HG03025 (cell line): ENCODE measurements around the gene RNU6-7.
A peak's percentile ranks its signal among the peaks of the same experiment; 100 is the strongest.

ENCODE experiments used
- ATAC-seq: cut with Tn5 transposase; IDR thresholded peaks from one replicate; pipeline ENCODE4 v1.9.1; 2021; ENCODE audit warnings: mild to moderate bottlenecking, moderate library complexity; ENCODE audit not compliant: unreplicated experiment, low FRiP score

The RNU6-7 gene

DNA sequence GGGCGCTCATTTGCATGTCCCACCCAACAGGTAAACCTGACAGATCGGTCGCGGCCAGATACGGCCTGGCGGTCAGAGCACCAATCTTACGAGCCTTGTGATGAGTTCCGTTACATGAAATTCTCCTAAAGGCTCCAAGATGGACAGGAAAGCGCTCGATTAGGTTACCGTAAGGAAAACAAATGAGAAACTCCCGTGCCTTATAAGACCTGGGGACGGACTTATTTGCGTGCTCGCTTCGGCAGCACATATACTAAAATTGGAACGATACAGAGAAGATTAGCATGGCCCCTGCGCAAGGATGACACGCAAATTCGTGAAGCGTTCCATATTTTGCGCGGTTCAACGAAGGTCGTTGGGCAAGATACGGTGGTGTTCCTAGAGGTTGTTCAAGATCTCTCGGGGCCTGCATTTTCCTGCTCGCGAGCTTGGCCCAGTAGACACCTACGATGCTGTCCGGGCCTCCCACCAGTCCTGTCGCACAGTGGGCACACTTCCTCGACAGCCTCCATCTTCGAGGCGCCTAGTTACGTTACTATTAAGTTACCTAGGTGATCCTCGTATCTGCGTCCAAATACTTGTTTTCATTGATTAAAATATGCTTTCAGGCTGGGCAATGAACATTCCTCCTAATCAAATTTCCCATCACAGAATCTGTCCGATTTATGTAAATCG, at the start of gene RNU6-7:
Gene RNU6-7 (plus strand): TSS at position 230 of the 675 bp plus-strand sequence.
- no peak for ATAC-seq

- ATAC-seq, result no peak
Observed at GRCh38 chr14:32166029-32166428, 35.8 kb upstream of the RNU6-7 start.

- ATAC-seq, result no peak
Observed at GRCh38 chr14:32166924-32167323, 34.9 kb upstream of the RNU6-7 start.

DNA sequence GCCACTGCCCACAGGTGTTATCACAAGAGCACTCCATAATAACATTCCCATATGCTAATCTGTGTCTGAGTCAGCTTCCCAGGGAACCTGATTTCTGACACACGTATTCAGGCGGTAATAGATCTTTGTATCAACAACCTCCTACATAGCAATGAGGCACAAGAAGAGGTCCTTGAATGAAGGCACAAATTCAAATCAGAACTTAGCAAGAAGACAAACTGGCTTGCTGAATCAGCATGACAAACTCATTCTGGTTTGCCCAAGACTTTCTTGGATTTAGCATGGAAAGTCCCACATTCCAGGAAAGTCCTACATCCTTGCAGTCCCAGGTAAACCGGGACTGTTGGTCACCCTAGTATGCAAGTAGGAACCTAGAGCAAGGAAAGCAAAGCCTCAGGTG, 33.9 kb upstream of the RNU6-7 start:
- ATAC-seq, result no peak

GRCh38 chr14:32169191-32169590, 32.7 kb upstream of the RNU6-7 start:
- ATAC-seq, result no peak

DNA sequence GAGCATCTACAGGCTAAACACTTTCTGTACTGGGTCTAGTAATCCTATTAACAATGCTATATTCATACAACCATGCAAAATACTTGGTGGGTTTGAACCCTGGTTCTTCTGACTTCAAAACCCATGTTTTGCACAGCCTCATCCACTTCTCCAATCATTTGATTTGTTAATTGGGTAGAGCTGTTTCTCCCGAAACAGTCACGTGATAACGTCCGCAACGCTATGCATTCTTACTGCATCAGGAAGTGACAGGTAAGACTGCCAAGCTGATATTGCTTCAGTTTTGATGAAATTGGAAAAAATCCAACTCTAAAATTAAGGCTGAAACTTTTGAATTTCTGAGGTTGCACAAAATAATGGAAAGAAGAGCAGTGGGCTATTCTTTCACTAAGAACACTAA, 30.4 kb upstream of the RNU6-7 start:
- no peak for ATAC-seq

DNA sequence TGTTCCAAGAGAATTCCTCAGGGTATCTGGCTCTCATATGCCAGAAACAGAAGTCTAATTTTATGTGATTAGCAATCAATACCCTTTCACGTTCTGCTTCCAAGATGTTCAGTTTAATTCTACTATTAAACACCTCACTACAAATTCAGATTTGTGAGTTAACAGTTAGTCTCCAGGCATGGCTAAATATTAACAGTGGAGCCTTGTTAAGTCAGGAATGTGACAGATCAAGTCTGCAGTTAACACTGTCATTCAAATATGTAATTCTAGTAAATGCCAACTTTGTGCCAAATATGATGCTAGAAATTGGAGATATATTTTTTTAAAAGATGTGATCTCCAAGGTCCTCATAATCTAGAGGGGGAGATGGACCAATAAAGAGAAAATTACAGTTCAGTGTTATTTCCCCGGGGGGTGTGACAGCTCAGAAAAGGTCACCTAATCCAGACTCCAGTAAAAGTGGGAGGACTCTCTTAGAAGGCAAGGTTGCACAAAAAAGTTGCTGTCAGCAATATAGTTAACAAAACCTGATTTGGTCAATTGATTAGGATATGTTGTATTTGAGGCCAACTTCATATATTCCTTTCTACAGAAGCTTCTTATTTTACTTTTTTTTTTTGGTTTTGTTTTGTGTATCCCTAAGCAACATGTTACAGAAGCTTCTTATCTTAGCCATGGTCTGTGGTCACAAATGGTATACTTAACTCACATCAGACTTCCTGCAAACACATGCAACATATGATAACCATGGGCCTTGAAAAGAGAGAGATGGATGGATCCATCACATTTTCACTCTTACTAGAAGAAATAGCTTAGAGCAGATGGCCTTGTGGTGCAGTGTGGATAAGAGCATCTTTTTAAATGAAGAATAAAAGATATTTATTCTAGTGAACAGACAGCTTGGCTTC, 18.4 kb upstream of the RNU6-7 start:
- ATAC-seq, result no peak

- no peak for ATAC-seq
Observed at GRCh38 chr14:32185097-32185496, 16.7 kb upstream of the RNU6-7 start.

DNA sequence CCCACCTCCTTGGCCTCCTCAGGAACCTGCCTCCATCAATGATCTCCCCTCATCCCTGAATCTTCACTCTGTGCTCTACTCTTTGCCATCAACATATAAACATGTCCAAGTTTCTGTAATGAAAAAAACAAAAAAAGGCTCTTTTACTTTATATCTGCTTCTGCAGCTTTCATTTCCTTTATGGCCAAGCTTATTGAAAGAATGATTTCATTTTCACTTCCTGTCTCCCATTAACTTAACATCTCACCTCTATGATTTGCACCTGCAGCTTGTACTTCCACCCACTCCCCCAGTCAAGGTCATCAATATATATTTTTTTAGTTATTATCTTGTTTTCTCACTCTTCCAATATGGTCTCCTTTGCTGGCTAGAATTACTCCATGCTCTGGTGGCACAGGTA, 15.6 kb upstream of the RNU6-7 start:
- peak; percentile 86 for ATAC-seq

DNA sequence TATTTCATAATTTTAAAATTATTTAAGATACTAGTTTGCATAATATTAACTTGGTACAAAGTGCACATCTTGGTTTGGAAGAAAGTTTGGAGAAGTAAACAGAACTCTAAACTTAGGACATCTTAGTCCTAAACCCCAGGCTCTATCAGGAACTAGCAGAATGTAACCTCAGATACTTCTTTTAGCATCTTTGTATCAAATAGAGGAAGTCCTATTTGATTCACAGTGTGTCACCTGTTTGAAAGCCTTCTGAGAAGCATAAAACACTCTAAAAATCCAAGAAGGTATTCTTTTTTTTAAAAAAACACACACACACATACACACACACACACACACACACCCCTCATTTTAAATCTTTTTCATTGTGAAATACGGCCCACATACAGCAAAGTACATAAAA, 12.0 kb upstream of the RNU6-7 start:
- ATAC-seq, result no peak

GRCh38 chr14:32190673-32191072, 11.2 kb upstream of the RNU6-7 start:
- ATAC-seq, result no peak

DNA sequence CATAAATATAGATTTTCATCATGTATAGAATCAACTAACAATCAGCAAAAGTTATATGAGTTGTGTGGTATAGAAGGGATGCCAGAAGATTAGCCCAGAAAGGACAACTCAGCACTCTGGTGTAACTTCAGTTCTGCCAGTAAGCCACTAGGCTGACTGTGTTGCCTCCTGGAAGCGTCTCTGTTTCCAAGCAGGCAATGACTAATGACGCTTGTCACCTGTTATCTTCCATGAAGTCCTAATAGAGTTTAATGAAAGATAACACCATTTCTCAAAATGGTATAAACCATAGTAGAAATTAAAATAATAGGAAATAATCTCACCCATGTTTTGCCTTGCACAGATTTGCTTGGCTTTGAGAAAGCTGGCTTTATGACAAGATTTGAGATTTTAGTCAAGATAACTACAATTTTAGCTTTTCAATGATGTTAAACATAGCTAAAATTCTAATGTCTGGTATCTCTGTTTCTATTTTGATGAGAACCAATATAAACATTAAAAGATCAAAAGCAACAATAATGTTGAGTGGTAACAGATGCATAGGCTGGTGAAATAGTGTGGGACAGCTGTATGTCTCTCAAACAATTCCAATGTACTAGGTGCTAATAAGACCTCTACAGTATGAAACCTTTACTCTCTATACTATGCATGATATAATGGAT, 9.0 kb upstream of the RNU6-7 start:
- no peak for ATAC-seq

GRCh38 chr14:32193532-32193931, 8.3 kb upstream of the RNU6-7 start:
- ATAC-seq, result no peak

- ATAC-seq, result no peak
Observed at GRCh38 chr14:32195636-32196035, 6.2 kb upstream of the RNU6-7 start.

GRCh38 chr14:32197919-32198318, 3.9 kb upstream of the RNU6-7 start:
- peak; percentile 31 for ATAC-seq

DNA sequence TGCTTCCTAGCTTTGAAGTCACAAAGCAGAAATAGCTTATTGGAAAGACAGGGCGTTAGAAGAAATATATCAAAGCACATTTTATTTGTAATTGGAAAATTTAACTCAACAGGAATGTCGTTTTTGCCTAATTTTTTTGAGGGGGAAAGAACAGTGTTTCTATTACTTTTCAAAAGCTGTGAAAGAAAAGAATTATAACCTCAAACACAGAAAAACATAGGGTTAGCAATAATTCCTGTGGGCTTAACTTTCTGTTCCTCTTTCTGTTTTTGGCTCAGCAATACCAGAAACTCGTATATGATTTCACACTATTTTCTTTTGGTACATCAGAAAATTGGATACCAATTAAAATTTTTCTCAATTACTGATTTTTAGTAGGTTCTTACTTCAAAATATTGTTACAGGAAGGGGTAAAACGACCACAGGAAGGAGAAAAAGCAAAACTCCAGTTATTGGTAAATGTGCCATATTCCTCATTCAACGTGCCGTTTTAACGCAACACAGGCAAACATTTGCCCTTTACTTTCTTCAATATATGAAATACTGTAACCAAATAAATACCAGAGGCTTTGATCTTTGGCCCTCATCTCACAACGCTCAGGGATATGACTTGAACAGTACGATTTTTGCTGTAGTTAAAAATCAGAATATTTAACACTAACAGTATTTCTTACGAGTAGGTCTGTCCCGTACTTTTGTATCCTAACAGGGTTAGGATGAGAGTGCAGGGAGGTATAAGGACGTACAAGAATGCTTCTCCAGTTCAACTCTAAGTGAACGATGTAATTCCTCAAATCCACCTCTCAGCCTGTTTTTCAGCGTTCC, 1.3 kb upstream of the RNU6-7 start:
- no peak for ATAC-seq

DNA sequence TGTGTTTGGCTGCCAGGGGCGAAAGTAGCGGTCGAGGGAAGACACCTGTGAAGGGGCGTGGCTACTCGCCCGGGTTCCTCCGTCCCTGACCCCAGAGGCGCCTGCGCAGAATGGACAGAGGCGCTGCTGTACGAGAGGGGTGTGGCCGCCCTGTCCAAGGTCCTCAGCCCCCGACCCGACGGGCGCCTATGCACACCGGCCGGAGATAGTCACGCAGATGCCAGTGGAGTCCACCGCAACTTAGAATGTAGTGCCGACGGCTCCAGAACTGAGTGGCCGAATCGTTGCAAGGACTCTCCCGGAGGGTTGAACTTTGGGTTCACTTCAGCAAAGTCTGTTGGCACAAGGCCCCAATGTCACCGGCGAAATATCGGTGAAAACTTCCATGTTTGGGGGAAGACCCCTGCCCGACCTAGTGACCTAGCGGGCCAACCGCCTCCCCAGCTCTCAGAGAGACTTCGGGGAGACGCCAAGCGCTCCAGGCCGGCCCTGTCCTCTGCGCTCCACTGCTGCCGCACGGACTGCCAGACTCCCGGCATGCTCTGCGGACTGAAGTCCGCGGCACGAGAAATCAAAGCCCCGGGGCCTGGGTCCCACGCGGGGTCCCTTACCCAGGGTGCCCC, 541 bp upstream of the RNU6-7 start:
- ATAC-seq, result peak; percentile 48

DNA sequence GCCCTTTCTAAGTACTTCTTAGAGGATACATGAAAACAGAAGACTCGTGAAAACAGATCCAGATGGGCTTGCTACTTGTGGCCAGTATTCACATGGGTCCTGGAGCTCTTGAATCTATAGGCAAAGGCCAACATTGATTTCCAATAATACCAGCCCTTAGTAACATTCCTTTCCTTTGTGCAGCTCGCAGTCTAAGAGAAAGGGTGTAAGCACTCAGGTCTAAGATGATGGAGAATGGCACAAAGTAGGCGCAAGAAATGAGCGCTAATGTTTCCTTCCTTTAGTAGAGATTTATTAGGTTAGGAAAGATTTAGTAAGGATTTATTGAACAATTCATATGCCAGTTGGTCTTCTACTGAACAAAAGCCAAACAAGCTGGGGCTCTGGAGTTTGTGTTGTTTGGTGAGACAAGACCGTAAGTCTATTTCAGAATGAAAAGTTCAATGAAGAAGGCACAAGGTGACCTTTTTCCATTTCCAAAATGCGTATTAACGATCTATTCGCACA, 699 bp downstream of the RNU6-7 start:
- ATAC-seq, result no peak

DNA sequence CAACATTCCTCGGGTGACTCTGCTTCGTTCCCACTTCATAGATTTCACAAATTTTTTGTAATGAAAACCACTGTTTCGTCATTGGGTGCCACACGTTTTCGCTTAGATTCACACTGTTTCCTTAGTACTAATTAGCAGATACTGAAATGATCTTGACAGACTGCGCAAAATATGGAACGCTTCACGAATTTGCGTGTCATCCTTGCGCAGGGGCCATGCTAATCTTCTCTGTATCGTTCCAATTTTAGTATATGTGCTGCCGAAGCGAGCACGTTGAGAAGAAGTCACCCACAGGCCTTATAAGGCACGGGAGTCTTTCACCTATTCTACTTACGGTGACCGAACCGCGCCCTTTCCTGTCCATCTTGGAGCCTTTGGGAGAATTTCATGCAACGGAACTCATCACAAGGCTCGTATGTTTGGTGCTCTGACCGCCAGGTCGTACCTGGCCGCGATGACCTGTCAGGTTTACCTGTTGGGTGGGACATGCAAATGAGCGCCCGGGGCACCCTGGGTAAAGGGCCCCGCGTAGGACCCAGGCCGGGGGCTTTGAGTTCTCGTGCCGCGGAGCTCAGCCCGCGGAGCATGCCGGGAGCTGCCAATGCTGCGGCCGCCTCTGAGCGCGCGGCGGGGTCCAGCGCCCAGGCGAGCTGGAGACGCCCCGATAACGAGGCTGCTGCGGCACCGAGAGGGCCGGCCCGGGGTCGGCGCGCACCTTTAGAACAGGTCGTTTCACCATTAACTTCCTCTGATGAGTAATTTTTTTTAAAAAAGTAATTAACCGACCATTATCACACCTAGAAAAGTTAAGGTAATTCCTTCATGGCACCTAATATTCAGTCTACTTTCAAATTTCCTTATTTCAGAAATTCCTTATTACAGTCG, 1.4 kb downstream of the RNU6-7 start, which contains the start of gene RNU6-8:
Gene RNU6-8 (minus strand): TSS at position 272 of the 885 bp plus-strand sequence.
- ATAC-seq, result peak; percentile 68
